SK-N-SH (cell line): Measurements from ENCODE around the gene BMPR1A. TPM values are rescaled to one million over a fixed set of nuclear protein-coding genes. Genes with fewer than 3 reads are reported as not detected.

Source experiments
- CTCF ChIA-PET: fragments of 300-600, 350-600 bp; formaldehyde crosslinking; extraction: SDS; loops from one replicate; lab custom pipeline; 2021; lab: Yijun Ruan, JAX
- POLR2A ChIA-PET: fragments of 350-600 bp; sonication (Branson Sonifier 250); formaldehyde crosslinking; extraction: SDS; loops from one replicate; lab custom pipeline; 2020; ENCODE audit warnings: antibody characterized with exemption, inconsistent platforms; lab: Yijun Ruan, JAX
- DNase-seq: peaks from one replicate; pipeline ENCODE4 v3.0.0; 2012
- H2AFZ ChIP-seq: fragments of 200-600 bp; sonication (generic); 2 replicates; pipeline ENCODE4 v1.8.1; 2016; ENCODE audit warnings: antibody characterized with exemption, mild to moderate bottlenecking, low read depth
- H3F3A ChIP-seq: fragments of 200-600 bp; sonication (generic); replicated peaks from 2 replicates; pipeline ENCODE3; 2016; ENCODE audit warnings: antibody characterized with exemption, mild to moderate bottlenecking; ENCODE audit not compliant: insufficient read depth
- H3K27ac ChIP-seq, 2 experiments: fragments of 200-500 bp in 1 of 2; fragments of 200-600 bp in 1 of 2; sonication (Bioruptor generic) in 1 of 2; sonication (generic), shearing (Covaris generic) in 1 of 2; 2 replicates each; pipeline versions ENCODE4 v1.5.1 to v1.6.1; 2014 to 2016; ENCODE audit warnings: low read depth in 2 of 2, inconsistent platforms in 1 of 2, low read length in 1 of 2, mild to moderate bottlenecking in 1 of 2, mixed read lengths in 1 of 2
- H3K27me3 ChIP-seq: fragments of 200-600 bp; sonication (generic), shearing (Covaris generic); 2 replicates; pipeline ENCODE4 v1.6.1; 2016; ENCODE audit warnings: mixed run types; ENCODE audit not compliant: insufficient read depth
- H3K36me3 ChIP-seq, 2 experiments: fragments of 200-500 bp in 1 of 2; fragments of 200-600 bp in 1 of 2; sonication (Bioruptor generic) in 1 of 2; sonication (generic) in 1 of 2; replicated peaks in 1 of 2; 2 replicates each; pipeline versions ENCODE3 to v1.5.1; 2014 to 2016; ENCODE audit warnings: low read length in 1 of 2, mild to moderate bottlenecking in 1 of 2; ENCODE audit not compliant: insufficient read depth in 2 of 2, control insufficient read depth in 1 of 2
- H3K4me1 ChIP-seq, 2 experiments: fragments of 200-500 bp in 1 of 2; fragments of 200-600 bp in 1 of 2; sonication (Bioruptor generic) in 1 of 2; sonication (generic), shearing (Covaris generic) in 1 of 2; 2 replicates each; pipeline versions ENCODE4 v1.5.1 to v1.6.1; 2014 to 2016; ENCODE audit warnings: low read depth in 1 of 2, low read length in 1 of 2, mixed run types in 1 of 2; ENCODE audit not compliant: insufficient read depth in 2 of 2, control insufficient read depth in 1 of 2
- H3K4me2 ChIP-seq: fragments of 200-600 bp; sonication (generic), shearing (Covaris generic); 2 replicates; pipeline ENCODE4 v1.6.1; 2017; ENCODE audit warnings: mixed run types
- H3K4me3 ChIP-seq, 2 experiments: fragments of 200-500 bp in 1 of 2; fragments of 200-600 bp in 1 of 2; sonication (Bioruptor generic) in 1 of 2; sonication (generic), shearing (Covaris generic) in 1 of 2; 2 replicates each; pipeline versions ENCODE4 v1.5.1 to v1.8.1; 2014 to 2016; ENCODE audit warnings: low read depth in 2 of 2, inconsistent platforms in 1 of 2, low read length in 1 of 2, mild to moderate bottlenecking in 1 of 2, mixed read lengths in 1 of 2, moderate library complexity in 1 of 2
- H3K79me2 ChIP-seq: fragments of 200-600 bp; sonication (generic); 2 replicates; pipeline ENCODE4 v1.8.1; 2017; ENCODE audit warnings: mild to moderate bottlenecking; ENCODE audit not compliant: insufficient read depth
- H3K9ac ChIP-seq: fragments of 200-600 bp; sonication (generic); 2 replicates; pipeline ENCODE4 v1.6.1; 2017; ENCODE audit warnings: mixed run types
- H3K9me2 ChIP-seq: fragments of 200-600 bp; sonication (generic); 2 replicates; pipeline ENCODE4 v1.6.1; 2017; ENCODE audit warnings: mixed run types
- H3K9me3 ChIP-seq: fragments of 200-600 bp; sonication (generic); 2 replicates; pipeline ENCODE4 v1.6.1; 2017; ENCODE audit warnings: mixed run types, mild to moderate bottlenecking, moderate library complexity
- H4K20me1 ChIP-seq: fragments of 200-600 bp; sonication (generic); 2 replicates; pipeline ENCODE4 v1.6.1; 2017; ENCODE audit warnings: mild to moderate bottlenecking, mixed run types; ENCODE audit not compliant: insufficient read depth
- CHD2 ChIP-seq: fragments of 150-350 bp; IDR thresholded peaks from 2 replicates; pipeline ENCODE4 v1.6.1; 2018; ENCODE audit warnings: low read length; ENCODE audit not compliant: partially characterized antibody
- ELF1 ChIP-seq: IDR thresholded peaks from 2 replicates; pipeline ENCODE4 v1.4.0; 2012
- FOSL2 ChIP-seq: IDR thresholded peaks from 2 replicates; pipeline ENCODE4 v1.4.0; 2012; ENCODE audit warnings: low read depth, mild to moderate bottlenecking, moderate library complexity, borderline replicate concordance
- FOXJ3 ChIP-seq: sonication (generic); formaldehyde crosslinking; IDR thresholded peaks from 2 replicates; pipeline ENCODE4 v1.5.1; 2020; ENCODE audit warnings: mild to moderate bottlenecking, missing genetic modification reagents
- NFIC ChIP-seq: IDR thresholded peaks from 2 replicates; pipeline ENCODE4 v1.4.0; 2012; ENCODE audit warnings: borderline replicate concordance
- POLR2AphosphoS5 ChIP-seq: IDR thresholded peaks from 2 replicates; pipeline ENCODE4 v1.6.1; 2012; ENCODE audit warnings: low read depth, low read length
- SIN3A ChIP-seq: IDR thresholded peaks from 2 replicates; pipeline ENCODE4 v1.6.1; 2012; ENCODE audit warnings: low read depth, mild to moderate bottlenecking, low read length, moderate library complexity, borderline replicate concordance
- SMC3 ChIP-seq: IDR thresholded peaks from 2 replicates; pipeline ENCODE4 v1.6.1; 2012; ENCODE audit warnings: low read depth, low read length, improper control_type of control experiment
- USF2 ChIP-seq: fragments of 150-350 bp; IDR thresholded peaks from 2 replicates; pipeline ENCODE4 v1.6.1; 2017; ENCODE audit warnings: antibody characterized with exemption, low read length, low read depth, borderline replicate concordance
- YY1 ChIP-seq: IDR thresholded peaks from 2 replicates; pipeline ENCODE4 v1.4.0; 2012; ENCODE audit warnings: low read depth, mild to moderate bottlenecking
- WGBS: methylation state at CpG from one replicate; pipeline ENCODE4 v1.1.6; 2017; ENCODE audit warnings: low lambda C conversion rate; 5-methylcytosine and 5-hydroxymethylcytosine counted together
- polyA plus RNA-seq, 3 experiments: library from polyadenylated mRNA; depleted of rRNA; stranded (reverse); fragments of >200 nt; gene quantifications; 2 replicates each; pipeline ENCODE4 v1.2.3, GENCODE V29; 2012
- TF ChIP-seq, protein P1 (sequence below): fragments of 150-350 bp; IDR thresholded peaks from 2 replicates; pipeline ENCODE4 v1.6.1; 2016; ENCODE audit warnings: mild to moderate bottlenecking, low read depth, low read length
- TF ChIP-seq, protein P2 (sequence below): IDR thresholded peaks from 2 replicates; pipeline ENCODE4 v1.4.0; 2012; ENCODE audit warnings: low read depth, borderline replicate concordance

BMPR1A gene
- polyA plus RNA-seq, 1 of the 3 experiments (the other 2 are of a cell fraction) = 12.7 TPM

DNA sequence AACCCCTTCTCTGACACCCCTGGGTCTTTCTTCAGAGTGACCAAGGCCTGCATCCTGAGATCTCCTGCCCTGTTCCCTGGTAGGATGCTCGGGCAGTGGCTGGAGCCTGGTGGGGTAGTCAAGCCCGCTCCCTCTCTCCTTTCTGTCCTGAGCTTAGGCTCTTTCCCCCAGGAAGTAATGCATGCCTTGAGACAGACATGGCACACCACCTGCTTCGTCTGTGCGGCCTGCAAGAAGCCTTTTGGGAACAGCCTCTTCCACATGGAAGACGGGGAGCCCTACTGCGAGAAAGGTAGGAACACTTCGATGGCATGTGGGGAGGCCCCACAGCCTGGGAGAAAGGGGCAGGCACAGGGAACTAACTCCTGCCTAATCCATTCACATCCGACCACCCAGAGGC is 37.9 kb upstream of the BMPR1A start (continued):
- TF ChIP-seq USF2 = no peak
- no peak for TF ChIP-seq NFIC
- no peak for TF ChIP-seq POLR2AphosphoS5
- no peak for TF ChIP-seq FOSL2
- TF ChIP-seq, protein P1, sequence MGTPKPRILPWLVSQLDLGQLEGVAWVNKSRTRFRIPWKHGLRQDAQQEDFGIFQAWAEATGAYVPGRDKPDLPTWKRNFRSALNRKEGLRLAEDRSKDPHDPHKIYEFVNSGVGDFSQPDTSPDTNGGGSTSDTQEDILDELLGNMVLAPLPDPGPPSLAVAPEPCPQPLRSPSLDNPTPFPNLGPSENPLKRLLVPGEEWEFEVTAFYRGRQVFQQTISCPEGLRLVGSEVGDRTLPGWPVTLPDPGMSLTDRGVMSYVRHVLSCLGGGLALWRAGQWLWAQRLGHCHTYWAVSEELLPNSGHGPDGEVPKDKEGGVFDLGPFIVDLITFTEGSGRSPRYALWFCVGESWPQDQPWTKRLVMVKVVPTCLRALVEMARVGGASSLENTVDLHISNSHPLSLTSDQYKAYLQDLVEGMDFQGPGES = no peak
- TF ChIP-seq YY1 = no peak

DNA sequence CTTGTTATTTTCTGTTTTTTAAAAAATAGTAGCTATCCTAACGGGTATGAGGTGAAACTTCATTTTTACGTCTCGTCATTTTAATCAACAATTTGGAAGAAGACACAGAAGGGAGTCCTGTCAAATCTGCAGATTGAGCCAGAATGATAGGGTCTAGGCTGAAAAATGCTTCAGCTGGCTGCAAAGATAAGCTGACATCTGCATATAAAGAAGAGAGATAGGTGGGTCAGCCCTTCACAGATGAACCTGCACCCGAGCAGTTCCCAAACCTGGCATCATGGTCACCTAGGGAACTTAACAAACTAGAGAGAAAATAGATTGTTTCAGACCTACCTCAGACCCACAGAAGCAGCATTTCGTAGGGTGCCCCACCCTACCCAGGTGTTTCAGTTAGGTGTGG is 35.2 kb upstream of the BMPR1A start:
- ChIA-PET CTCF (interaction anchor here (0.9 kb wide), 1 partner anchor 31 kb away, joined by 4 read pairs; no protein-coding TSS in a partner anchor), POLR2A (no interaction called here)
- no peak for DNase-seq
- Histone ChIP-seq H3K9ac (no peak overlapping the region), H2AFZ (no peak overlapping the region), H3F3A (no peaks in the 10 kb centered on the region), H3K4me1 (no peaks in the 10 kb centered on the region; a peak in 1 of 4 replicates), H3K4me3 (no peak overlapping the region), H3K79me2 (no peaks in the 10 kb centered on the region), H3K36me3 (no peaks in the 10 kb centered on the region), H3K27ac (no peak overlapping the region), H3K4me2 (no peak overlapping the region), H4K20me1 (no peaks in the 10 kb centered on the region), H3K27me3 (no peaks in the 10 kb centered on the region), H3K9me3 (no peaks in the 10 kb centered on the region), H3K9me2 (no peaks in the 10 kb centered on the region)
- TF ChIP-seq, protein P2, sequence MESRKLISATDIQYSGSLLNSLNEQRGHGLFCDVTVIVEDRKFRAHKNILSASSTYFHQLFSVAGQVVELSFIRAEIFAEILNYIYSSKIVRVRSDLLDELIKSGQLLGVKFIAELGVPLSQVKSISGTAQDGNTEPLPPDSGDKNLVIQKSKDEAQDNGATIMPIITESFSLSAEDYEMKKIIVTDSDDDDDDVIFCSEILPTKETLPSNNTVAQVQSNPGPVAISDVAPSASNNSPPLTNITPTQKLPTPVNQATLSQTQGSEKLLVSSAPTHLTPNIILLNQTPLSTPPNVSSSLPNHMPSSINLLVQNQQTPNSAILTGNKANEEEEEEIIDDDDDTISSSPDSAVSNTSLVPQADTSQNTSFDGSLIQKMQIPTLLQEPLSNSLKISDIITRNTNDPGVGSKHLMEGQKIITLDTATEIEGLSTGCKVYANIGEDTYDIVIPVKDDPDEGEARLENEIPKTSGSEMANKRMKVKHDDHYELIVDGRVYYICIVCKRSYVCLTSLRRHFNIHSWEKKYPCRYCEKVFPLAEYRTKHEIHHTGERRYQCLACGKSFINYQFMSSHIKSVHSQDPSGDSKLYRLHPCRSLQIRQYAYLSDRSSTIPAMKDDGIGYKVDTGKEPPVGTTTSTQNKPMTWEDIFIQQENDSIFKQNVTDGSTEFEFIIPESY = no peak
- no peak for TF ChIP-seq SMC3
- no peak for TF ChIP-seq FOXJ3 (CRISPR knock-in tag)
- TF ChIP-seq CHD2 = no peak
- TF ChIP-seq, protein P1 = no peak
- no peak for TF ChIP-seq ELF1
- TF ChIP-seq SIN3A = no peak
- no peak for TF ChIP-seq NFIC
- WGBS = 74% methylated on average over 5 of the region's 5 CpGs
